SHP77 treated with DMSO at 0.1 percent for 48 hours (cell line): ENCODE data around the gene CARD18.
"Not testable (repeated sequence)": the region's sequence is repeated elsewhere in the genome, so short reads cannot be mapped to it uniquely, and the experiment has no call there.

Experiments used
- DNase-seq: peaks from one replicate; lab custom pipeline; 2025; lab: John Stamatoyannopoulos, UW

Gene CARD18

DNA sequence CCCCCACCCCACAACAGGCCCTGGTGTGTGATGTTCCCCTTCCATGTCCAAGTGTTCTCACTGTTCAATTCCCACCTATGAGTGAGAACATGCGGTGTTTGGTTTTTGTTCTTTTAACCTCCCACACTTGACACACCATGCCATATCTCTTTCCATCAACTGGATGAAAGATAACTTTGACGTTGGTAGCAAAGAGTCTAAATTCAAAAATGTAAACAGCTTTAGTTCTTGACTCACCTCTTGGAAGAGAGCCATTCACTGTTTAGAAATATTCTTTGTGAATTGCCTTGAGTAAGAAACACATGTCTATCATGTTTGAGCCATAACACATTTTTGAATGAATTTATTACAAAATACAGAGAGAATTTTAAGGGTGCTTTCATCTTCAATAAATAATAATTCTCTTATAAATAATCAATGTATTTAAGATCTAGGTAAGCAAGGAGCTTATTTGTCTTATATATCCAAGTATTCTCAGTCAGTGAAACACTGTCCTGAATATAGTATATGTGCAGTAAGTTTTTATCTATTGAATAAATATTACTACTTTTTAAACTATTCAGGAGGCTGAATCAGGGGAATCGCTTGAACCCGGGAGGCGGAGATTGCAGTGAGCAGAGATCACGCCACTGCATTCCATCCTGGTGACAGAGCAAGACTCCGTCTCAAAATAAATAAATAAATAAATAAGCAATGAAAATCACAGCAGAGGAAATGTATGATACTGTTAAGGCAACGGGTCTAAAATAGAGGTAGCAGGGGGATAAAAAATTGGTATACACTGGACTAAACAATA is 6.7 kb downstream of the CARD18 start:
- DNase-seq, result no peak

DNA sequence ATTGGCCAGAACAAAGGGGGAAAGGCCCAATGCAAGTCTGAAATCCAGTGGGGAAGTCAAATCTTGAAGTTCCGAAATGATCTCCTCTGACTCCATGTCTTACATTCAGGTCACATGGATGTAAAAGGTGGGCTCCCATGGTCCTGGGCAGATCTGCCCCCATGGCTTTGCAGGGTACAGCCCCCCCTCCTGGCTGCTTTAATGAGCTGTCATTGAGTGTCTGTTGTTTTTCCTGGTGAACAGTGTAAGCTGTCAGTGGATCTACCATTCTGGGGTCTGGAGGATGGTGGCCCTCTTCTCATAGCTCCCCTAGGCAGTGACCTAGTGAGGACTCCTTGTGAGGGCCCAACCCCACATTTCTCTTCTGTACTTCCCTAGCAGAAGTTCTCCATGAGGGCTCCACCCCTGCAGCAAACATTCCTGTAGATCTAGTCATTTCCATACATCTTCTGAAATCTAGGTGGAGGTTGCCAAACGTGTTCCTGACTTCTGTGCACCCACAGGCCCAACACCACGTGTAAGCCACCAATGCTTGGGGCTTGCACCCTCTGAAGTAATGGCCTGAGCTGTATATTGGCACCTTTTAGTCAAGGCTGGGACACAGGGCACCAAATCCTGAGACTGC is 9.3 kb downstream of the CARD18 start:
- no peak for DNase-seq

DNA sequence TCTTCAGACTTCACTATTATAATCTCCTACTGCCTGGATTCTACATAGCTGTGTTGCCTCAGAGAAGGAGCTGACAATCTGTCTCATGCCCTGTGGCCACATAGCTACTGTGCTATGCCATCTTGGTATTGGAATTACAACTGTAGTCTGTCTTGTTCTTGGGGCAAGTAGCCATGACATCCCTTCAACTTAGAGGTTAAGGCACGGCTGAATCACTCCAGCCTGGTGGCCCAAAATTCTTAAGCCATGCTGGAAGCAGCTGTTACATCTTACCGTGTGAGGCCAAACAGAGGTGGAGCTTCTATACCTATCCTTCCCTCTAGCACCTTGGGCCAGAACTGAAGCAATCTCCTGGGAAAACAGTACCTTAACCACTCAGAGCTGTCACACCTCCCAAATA is 14.8 kb downstream of the CARD18 start:
- no peak for DNase-seq

DNA sequence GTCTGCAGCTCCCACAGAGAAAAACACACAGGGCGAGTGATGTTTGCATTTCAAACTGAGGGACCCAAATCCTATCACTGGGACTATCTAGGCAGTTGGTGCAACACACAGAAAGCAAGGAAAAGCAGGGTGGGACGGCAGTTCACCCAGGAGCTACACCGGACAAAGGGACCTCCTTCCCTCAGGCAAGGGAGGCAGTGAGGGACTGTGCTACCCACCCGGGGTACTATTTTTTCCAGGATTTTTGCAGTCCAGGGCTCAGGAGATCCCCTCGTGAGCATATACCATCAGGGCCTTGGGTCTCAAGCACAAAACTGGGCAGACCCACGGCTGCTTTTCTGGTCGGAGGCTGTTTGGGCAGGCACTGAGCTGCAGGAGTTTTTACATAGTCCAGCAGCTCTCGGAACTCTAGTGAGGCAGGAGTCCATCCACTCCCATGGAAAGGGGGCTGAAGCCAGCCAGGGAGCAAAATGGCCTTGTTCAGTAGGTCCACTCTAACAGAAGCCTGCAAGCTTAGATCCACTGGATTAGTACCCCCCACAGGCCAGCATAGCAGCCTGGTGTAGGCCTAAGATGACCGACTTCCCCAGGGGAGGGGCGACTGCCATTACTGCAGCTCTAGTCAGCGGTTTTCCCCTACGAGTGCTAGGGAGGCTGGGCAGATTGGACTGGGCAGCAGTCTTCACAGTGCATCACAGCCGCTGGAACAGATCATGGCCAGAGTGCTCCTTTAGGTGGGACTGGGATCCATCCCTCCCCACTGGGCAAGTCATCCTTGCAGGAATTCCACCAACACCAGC is 28.2 kb downstream of the CARD18 start:
- no peak for DNase-seq

DNA sequence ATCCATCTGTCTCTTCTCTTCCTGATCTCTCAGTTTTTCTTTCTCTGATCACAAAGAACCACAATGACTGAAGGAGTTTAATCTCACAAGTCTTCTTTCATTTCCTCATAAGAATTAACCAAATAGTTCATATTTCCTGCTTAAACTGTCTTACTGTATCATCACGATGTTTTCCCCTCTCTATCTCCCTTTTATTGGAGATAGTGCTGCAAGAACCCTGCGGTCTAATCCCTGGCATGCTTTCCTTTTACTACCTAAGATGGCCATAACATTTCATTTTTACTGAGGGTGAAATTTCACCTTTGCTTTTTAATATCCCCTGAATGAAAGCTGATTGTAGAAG is 28.9 kb downstream of the CARD18 start:
- DNase-seq, result no peak

DNA sequence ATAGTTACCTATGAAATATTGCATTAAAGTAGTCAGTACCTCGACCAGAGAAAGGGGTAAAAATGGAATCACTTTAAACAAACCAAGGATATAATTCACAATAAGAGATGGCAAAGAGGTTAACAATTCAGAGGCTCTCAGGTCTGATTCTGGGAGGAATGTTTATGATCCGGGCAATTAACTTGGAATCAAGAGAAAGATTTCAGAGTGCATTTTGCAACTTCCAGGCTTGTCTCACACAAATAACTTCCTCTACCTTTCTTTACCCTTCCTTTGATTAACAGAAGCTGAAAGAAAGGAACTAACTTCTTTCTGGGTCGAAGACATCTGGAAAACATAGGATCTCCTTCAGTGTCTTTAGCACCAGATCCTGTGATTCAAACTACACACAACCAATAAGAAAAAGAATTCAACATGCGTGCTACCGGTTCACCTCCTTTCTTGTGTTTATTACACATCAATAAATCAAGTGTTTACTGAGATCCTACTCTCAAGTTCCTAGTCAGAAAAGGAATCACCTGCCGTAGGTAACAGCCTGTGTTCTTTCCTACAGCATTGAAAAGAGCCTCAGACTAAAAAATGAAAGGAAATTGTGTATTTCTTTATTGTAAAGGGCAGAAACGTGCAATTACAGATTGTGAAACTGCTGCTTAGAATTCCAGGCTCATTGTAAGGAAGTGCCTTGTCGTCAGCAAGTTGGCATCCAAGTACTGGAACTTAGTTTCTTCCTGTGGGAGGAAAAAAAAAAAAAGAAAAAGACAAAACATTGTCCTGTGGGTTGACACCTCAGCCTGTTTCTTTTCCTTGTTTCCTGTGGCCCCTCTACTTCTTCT is 29.5 kb downstream of the CARD18 start:
- no peak for DNase-seq

DNA sequence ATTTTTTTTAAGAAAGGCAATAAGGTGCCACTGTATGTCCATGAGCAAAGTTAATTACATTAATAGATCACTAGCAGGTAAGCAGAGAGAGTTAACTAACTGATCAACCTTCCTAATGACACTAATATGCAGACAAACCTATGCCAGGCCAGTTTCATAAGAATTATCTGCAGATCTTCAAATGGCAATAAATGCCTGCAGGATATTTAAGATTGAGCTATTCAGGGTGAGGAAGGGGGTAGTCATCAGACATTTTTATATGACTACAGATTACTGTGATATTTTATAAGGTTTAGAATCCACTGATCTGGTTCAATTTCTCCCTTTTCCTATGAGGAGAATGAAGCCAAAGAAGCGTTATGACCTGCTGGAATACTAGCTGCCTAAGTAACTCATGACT is 30.2 kb downstream of the CARD18 start:
- no peak for DNase-seq

DNA sequence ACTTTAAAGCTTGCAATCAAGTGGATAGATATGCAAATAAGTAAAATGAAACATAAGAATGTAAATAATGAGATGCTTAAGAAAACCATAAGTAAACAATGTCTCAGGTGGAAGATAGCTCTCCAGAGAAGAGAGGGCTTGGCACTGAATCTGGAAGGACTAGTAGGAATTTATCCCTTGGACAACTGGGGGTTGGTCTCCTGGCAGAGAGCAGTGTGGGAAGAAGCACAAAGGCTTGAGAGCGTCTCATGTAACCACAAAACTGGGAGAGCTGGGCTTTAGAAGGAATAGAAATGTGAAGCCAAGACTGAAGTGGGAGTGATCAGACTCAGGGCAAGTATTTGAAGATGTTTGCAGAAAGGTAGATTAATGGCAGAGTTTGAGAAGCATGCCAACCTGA is 31.3 kb downstream of the CARD18 start:
- no peak for DNase-seq

DNA sequence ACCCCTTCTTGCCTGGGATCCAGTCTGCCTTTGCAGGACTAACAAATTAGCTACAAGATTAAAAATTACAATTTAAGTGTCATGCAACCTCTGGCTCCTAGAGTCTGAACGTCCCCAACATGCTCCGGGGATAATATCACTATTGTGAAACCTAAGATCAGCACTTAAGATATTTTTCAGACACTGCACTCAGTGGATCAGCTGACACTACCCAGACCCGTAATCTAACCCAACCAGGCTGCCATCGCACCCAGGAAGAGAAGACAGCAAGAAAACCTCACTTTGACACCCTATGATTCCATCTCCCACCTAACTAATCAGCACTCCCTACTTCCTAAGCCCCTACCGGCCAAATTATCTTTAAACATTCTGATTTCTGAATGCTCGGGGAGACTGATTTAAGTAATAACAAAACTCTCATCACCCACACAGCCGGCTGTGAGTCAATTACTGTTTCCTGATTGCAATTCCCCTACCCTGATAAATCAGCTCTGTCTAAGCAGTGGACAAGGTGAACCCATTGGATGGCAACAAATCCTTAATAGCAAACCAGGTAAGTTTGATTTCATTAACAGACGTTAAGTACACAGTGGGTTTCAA is 32.2 kb downstream of the CARD18 start:
- not testable (repeated sequence) for DNase-seq

DNA sequence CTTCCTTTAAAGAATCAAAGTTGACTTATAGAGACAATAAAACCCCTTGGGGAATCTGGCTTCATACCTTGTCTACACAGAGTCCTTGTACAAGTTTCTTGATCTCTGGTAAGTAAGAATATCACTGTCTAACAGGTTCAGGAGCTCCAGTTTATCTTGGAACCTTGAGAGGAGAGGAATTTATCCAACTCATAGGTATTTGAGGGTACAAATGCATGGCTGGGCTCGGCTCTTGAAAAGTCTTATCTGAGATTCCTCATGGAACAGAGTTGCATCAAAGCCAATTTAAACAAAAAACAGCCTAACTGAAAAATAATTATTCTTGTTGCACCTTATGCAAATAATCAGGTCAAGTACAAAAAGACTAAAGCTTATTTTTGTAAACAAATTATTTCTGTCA is 33.4 kb downstream of the CARD18 start:
- no peak for DNase-seq

DNA sequence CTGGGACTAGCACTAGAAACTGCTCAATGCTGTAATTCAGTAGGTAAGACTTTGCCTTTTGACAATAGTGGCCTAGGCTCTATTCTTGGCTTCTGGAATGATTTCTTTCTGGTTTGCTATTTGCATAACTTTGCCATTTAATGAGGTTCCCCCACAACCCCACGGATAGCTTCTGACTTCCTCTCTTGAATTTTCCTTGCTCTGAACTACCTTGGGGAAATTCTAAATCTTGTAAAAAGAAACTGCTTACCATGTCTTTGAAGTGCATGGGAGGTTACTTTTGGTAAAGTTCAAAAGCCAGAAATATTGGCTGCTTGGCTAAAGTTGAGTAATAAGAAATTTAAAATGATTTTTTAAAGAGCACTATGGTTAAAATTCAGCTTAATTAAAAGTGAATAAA is 35.3 kb downstream of the CARD18 start:
- DNase-seq, result no peak

DNA sequence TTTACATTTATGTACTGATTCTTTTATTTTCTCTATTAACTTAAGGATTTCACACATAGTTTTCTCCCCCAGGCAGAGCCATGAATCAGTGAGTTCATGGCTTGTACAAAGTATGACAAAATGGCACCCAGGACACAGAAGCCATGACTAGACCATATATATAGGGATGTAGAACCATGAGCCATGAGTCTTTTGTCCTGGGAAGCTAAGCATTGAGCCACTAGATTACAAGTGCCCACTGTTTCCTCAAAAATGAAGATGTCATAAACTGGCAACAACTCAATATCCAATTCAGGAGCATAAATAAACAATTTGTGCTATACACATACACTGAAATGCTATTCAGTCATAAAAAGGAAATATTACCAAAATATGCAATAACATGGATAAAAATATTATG is 36.2 kb downstream of the CARD18 start:
- no peak for DNase-seq

DNA sequence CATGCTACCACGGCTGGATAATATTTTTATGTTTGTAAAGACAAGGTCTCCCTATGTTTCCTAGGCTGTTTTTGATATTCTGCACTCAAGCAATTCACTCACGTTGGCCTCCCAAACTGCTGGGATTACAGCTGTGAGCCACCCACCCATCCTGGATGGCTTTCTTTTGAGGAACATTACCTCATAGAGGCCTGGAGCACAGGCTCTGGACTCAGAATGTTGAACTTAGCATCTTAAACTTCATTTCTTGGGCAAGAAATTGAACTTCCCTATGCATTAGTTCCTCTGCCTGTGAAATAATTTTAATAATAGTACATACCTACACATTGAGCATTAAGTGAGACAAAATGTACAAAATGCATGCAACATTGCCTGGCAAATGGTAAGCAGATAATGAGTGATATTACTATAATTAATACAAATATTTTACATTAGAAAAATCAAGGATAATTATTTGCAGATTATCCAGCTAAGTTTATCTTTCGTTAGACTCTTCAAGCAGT is 37.4 kb downstream of the CARD18 start:
- DNase-seq, result not testable (repeated sequence)

DNA sequence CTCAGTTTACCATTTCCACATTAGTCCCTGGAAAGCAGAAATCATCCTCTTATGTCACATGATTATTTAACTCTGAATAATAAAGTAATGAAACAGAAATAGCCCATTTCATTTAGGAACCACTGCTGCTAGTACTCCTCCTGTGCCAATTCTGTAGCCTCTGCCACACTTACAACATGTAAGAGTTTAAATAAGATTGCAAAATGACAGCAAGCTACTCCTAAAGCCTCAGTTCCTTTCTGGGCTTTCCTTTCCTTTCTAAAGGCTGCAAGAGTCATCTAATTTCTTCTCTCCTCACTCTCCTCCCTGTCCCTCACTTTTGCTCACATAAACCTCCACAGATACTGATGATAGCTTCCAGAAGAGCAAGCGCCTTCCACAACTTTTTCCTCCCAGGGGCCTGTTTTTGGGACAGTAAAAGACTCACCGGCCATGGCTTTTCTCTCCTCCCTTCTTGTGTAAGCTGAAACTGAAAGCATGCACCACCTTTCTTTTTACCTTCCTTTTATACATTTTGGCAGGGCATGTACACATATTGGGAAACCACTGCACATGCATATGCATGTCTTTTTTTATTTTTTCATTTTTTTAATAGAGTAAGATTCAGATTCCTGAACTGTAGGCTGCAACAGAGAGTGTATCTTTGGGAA is 38.5 kb downstream of the CARD18 start:
- DNase-seq, result no peak

DNA sequence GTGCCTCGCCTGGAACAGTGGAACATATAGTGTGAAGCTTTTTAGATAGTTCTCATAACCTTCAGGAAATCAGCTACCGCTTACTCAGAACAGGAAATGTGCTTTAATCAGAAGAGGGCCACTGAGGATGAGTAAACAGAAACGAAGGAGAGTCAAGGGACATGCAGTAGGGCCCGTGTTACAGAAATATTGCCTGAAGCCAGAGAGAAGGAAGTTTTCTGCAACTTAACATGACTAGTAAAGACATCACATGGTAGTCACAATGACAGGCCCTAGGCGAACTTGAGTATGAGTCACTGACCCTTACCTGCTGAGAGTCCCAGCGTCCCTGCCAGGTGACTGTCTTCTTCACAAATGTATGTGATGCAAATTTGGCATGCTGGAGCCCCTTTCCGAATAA is 39.4 kb downstream of the CARD18 start:
- no peak for DNase-seq

DNA sequence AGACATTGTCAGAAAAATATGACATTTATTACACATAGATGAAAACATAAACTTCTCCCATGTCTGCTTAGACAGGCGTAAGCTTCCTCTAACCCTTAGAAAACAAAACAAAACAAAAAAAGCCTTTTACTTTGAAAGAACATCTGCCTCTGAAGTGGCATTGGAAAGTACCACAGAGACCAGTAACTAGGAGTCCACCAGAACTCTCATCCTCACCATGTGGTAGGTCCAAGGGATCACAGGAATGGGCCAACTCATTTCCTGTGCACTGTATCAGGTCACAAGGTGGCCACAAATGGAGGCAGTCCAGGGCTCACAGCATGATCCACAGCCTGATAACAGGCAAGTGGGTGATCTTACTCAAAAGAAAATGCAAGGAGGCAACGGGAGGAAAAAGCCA is 40.0 kb downstream of the CARD18 start:
- DNase-seq, result not testable (repeated sequence)

DNA sequence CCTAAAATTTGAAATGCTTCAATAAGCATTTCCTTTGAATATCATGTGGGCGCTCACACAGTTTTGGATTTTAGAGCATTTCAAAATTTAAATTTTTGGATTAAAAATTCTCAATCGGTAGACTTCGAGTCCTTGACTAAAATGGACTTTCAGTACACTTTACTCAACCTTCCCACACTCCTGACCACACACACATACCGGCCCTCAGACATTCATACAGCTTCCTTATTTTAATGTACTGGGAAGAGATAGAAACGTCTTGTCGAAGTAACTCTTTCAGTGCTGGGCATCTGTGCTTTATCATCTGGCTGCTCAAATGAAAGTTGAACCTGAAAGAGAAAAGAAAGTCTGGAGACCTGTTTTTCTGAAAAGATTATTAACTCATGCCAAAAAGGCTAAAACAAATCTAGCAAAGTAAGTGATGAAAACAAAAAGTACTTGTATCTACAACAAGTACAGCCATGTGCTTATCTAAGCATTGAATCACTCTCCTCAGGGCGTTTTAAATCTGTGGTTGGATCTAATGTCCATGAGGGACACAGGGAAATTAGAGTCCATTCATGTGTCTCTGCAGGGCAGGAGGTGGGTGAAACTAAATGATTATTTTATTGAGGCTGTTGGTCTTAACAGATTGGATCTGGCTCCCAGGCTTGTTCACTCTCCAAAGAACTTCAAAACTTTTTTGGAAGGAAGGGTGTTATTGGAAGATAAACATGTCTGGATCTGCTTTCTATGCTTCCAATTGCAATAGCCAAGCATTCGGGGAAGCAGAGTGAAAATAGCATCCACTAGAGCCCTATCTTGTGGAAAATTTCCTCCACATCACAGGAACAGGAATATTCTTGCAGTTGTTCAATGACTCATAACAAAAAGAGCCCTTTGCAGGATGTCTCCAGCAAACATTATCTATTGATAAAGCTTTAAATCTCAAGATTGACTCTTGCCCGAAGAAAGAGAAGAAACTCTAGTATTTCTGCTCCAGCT is 47.0 kb downstream of the CARD18 start:
- no peak for DNase-seq
